Ramos (cell line): ENCODE results near the gene PRRG4.
"Not testable (repeated sequence)": the region's sequence is repeated elsewhere in the genome, so short reads cannot be mapped to it uniquely, and the experiment has no call there.

Experiments used
- in situ Hi-C: fragments of 300-500 bp; cut with MboI; formaldehyde crosslinking; loops from one replicate; pipeline ENCODE4 v1.14.3; 2022; ENCODE audit warnings: low sequenced_read_pairs; ENCODE audit not compliant: unreplicated experiment

PRRG4 gene

DNA sequence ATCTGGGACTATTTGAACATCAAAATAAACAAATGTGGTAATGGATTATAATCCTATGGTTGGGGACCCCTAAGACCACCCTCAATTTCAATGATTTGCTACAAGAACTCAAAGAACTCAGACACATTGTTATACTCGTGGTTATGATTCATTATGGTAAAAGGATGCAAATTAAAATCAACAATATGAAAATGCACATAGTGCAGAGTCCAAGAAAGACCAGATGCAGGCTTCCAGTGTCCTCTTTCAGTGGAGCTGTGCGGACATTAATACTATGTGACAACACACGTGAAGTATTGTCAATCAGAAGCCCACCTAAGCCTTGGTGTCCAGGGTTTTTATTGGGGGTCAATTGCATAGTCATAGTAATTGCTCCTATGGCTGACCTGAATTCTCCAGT is 53.7 kb downstream of the PRRG4 start:
- in situ Hi-C loops = no loop called here

DNA sequence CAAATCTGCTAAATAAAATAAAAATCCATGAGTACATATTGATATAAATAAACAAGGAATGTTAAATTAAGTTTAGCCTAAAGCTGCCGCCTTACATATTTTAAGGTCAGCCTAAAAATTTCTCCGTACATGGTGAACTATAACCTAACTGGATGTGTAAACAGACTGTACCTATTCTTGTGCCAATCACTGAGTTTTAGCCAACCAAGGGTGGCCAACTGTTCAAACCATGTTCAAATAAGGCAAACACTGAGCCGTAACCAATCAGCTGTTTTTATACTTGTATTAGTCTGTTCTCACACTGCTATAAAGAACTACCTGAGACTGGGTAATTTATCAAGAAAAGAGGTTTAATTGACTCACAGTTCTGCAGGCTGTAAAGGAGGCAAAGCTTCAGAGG is 54.3 kb downstream of the PRRG4 start:
- in situ Hi-C loops = no loop called here

DNA sequence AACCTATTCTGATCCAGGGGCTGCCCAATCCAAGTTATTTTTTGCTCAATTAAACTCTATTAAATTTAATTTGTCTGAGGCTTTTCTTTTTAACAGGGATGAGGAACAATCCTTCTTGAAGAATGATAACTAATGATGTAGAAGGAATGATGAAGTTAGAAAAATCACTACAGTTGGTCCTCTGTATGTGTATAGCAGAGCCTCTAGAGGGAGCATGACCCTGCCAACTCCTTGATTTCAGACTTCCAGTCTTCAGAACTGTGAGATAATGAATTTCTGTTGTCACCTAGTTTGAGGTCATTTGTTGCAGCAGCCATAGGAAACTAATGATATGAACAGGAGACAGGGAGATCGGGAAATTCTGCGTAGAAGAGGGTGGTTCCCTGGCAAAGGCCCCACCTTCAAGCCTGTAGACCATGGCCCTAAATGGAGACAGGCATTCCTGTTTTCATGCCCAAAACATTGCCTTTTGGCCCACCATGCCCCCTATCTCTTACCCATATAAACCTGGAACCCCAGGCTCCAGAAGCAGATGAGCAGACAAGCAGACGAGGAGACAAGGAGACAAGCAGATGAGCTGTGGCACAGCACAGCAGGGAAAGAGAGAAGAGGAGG is 55.1 kb downstream of the PRRG4 start:
- in situ Hi-C loops = no loop called here

DNA sequence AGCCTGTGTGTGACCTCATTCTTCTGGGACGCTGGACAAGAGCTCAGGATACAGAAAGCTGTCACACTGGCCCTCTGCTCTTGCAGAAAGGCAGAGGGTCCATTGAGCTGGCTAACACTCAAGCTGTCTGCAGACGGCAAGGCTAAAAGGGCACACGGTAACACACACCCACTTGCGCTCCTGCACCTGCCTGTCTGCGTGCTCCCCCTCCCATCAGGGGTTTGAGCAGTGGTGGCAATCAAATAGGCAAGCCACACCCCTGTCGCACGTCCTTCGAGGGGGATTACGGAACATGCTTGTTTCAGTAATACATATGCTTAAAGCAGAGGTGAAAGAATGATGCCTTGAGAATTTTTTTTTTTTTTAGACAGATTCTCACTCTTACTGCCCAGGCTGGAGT is 55.8 kb downstream of the PRRG4 start:
- in situ Hi-C loops = no loop called here

- in situ Hi-C loops = no loop called here
Measured at GRCh38 chr11:32886180-32886579, 56.5 kb downstream of the PRRG4 start.

- in situ Hi-C loops = not testable (repeated sequence)
Measured at GRCh38 chr11:32887707-32888383, 58.1 kb downstream of the PRRG4 start.

DNA sequence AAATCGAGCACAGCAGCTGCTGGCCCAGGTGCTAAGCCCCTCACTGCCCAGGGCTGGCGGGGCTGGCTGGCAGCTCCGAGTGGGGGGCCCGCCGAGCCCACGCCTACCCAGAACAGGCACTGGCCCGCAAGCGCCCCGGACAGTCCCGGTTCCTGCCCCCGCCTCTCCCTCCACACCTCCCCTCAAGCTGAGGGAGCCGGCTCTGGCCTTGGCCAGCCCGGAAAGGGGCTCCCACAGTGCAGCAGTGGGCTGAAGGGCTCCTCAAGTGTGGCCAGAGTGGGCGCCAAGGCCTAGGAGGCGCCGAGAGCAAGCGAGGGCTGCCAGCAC is 58.6 kb downstream of the PRRG4 start:
- in situ Hi-C loops = not testable (repeated sequence)

DNA sequence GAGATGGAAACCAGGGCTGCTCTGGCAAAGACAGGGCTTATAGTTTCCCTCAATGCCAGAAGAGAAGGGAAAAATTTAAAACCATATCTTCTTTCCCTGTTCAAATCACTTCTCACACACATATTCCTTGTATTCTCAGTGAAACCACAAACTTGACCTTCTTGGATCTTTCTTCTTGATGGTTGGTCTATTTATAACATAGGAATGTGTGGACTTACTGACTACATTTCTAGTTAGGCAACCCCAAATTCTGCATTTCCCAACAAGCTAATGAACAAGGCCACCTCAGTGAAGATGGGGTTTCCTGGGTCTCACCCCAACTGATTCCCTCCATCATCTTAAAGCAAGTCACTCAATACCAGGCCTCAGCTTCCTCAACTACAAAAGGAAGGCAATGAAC is 59.1 kb downstream of the PRRG4 start:
- in situ Hi-C loops = no loop called here

- in situ Hi-C loops = no loop called here
Measured at GRCh38 chr11:32890843-32891656, 61.3 kb downstream of the PRRG4 start.

DNA sequence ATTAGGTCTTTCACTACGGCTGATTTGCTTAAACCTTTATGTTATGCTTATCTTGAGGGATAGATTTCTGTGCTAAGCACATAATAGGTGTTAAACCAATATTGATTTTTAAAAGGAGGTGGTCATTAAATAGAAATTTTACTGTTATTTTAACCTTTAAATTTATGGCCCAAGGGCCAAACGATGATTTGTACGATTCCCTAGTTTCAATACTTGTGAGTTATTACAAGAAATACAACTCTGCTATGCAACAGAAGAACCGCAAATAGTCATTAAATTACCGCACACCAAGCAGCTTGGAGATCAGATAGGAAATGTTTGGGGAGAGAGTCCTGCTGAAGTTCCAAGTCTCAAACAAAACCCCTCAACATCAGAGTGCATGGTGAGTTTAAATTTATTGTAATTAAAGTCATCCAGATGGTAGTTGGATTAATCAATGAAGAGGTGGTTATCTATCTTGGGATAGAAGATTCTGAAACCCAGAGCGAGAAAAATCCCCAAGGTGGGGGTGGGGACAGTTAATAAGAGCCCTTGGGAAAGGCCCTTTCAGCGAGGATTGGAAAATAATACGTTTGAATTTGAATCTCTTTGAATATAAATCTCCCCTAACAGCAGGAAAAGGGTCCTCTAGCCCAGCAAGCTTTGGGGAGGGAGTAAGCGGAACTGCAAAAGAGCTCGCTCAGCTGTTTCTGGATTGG is 62.1 kb downstream of the PRRG4 start:
- in situ Hi-C loops = no loop called here

DNA sequence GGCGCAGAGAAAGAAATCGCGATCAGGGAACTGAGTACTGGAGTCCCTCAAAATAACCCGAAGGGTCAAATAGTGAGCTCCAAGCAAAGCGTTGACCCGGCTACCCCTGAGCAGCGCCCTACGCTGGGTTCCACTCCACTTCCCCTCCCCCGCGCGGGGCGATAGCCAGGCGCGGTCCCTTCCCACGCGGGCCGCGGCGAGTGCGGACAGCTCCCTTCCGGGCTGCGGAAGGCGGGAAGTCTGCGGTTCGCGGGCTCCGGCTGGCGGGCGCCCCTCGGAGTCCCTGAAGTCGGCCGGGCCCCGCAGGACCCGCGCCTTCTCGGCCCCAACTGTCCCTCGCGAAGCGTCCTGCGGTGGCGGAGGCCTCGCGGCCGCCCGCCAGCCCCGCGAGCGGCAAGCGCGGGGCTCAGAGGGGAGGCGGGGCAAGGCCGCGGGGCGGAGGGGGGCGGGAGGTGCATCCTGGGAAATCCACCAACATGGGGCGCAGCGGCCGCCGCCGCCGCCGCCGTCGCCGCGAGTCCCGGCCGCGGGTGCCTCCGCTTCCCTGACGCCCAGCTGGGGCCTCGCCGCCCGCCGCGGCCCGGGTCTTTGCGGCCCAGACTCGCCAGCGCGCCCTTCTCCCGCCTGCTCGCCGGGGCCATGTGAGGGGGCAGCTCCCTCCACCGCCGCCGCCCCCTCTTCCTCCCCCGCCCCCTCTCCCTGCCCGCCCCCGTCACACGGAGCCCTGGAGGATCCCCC is 62.8 kb downstream of the PRRG4 start, which contains the start of gene QSER1:
TSS of gene QSER1 (plus strand) at position 457 of the 738 bp plus-strand sequence. CDS start 315 bp downstream, outside the sequence.
- in situ Hi-C loops = no loop called here

DNA sequence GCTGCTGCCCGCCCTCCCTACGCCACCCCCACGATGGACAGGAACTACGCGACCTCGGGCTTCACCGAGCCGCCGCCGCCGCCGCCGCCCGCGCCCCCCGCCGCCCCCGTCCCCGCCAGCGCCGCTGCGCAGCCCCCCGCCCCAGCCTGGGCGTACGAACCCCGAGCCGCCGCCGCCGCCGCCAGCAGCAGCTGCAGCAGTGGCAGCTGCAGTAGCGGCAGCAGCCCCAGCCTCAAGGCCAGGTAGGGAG is 63.3 kb downstream of the PRRG4 start:
- in situ Hi-C loops = no loop called here

DNA sequence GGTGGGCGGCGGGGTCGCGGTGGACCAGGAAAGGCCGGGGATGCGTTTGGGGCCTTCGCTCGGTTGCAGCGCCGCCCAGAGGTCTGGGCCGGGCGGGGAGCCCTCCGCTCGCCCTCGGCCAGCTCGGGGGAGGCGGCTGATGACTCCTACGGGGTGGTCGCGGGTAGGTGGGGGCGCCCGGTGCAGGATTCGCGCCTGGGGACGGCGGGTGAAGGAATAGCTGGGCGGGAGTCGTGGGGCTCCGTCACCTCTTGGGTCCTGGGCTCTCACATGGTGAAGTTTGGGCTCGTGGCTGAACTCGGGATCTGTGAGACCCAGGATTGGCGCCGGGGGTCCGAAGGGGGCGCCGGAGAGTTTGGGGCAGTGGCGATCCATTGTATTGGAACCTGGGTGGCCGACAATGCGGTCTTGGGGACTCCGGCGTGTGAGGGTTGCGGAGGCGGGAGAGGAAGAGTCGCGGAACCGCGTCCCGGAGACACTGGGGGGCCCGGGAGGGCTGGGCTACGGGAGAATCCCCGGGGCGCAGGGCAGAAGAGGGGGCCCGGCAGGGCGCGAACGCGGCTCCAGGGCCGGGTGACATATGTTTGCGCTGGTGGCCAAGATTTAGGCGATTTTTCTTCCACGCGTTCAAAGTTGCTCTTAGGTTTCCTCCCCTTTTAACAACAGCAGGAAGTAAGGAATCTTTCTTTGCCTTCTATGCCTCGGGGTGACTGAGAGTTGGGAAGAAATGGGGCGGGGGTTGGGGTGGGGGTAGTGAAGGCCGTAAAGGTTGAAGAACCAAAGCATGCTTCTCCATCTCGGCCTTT is 63.8 kb downstream of the PRRG4 start:
- in situ Hi-C loops = no loop called here

GRCh38 chr11:32894149-32894827 is 64.6 kb downstream of the PRRG4 start:
- in situ Hi-C loops = no loop called here

DNA sequence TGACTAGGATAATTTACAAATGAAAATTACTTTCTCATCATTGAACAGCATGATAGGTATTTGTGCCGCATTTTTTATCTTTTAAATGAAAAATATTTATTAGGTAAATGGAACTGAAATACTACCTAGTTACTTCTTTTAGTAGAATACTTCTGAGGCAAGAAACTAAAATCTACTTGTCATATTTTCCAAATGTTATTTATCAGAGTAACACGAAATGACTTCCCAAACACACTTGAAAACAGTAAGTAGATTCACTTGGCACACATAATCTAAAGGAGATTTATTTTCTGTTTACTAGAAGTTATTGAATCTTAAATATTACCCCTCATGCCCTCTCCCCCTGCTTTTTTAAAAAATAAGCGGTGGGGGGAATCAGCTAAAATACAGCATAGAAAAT is 65.2 kb downstream of the PRRG4 start:
- in situ Hi-C loops = no loop called here

DNA sequence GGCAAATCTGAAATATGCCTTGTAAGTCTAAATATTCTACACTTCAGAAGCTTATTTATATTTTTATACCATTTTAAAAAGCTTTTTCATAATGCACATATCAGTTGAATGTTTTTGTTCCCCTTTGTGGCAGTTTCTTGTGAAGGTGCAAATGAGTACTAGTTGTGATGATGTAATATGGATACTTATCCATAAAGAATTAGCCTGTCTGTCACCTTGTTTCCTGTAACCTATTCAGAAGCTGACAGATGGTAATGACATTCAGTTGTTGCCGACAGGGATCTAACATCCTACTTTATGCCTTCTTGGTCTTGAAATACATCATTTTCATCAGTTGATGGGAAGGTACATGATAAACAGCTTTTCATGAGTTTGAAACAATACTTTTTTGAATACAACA is 65.7 kb downstream of the PRRG4 start:
- in situ Hi-C loops = no loop called here

DNA sequence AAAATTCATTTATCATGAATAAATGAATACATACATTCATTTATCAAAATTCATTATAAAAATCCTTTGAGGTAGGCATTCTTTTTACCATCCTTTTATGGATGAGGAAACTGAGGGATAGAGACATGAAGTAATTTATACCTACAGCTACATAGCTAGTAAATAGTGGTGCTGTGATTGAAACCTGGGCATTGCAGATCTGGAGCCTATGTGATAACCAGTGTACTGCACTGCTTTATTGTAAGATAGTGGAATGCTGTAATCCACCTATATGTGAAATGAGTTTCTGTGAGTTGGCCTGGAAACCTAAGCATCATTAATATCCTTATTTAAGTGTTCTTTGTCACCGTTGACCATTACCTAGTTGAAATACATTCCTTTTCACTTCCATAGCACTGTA is 67.4 kb downstream of the PRRG4 start:
- in situ Hi-C loops = no loop called here

DNA sequence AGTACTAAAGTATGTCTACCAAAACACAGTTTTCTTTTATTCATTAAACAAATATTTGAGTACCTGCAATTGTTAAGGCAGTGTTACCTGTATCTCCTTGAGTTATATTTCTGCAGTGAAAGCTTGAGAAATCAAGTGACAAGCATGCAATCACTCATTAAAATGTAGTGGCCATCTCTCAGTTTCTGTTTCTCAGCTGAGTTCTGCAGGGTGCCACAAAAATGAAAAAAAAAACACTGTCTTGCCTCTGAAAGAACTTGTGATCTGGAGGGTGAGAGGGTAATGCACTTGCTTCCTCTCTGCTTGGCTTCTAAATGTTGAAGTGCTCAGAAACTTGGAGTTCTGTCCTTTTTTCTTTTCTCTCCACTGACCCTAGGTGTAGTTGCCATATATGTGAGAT is 69.7 kb downstream of the PRRG4 start:
- in situ Hi-C loops = no loop called here

- in situ Hi-C loops = no loop called here
Measured at GRCh38 chr11:32902089-32902665, 72.5 kb downstream of the PRRG4 start.
